B cell (primary cell): Measurements from ENCODE around the gene ABI2. TPM values are rescaled to one million over a fixed set of nuclear protein-coding genes. Genes with fewer than 3 reads are reported as not detected.

Source experiments
- ATAC-seq: fragments of 200-7000 bp; cut with Tn5 transposase; one replicate; pipeline ENCODE4 v1.10.0; 2021; ENCODE audit warnings: low read depth, mild to moderate bottlenecking, moderate number of reproducible peaks, moderate library complexity
- CTCF ChIA-PET: fragments of 350-600 bp; sonication (Branson Sonifier 250); formaldehyde crosslinking; loops from one replicate; lab custom pipeline; 2021; ENCODE audit warnings: antibody characterized with exemption, inconsistent platforms; lab: Charles Lee
- POLR2A ChIA-PET: fragments of 350-600 bp; sonication (Branson Sonifier 250); formaldehyde crosslinking; loops from one replicate; lab custom pipeline; 2021; ENCODE audit warnings: antibody characterized with exemption; lab: Charles Lee
- DNase-seq: peaks from one replicate; pipeline ENCODE4 v3.0.0; 2013
- H2AFZ ChIP-seq: 2 replicates; pipeline ENCODE4 v1.6.1; 2012; ENCODE audit warnings: mild to moderate bottlenecking, low read depth, low read length; ENCODE audit not compliant: insufficient read depth, poor library complexity, severe bottlenecking
- H3K27ac ChIP-seq, 2 donors: 1 replicate in 1 of 2; 2 replicates in 1 of 2; pipeline ENCODE4 v1.5.1; 2012 to 2013; ENCODE audit warnings: low read length in 2 of 2, mild to moderate bottlenecking in 2 of 2, moderate library complexity in 1 of 2
- H3K27me3 ChIP-seq, 4 experiments: fragments of 200-600 bp in 1 of 4; sonication (generic) in 1 of 4; replicated peaks in 1 of 4; 1 replicate in 2 of 4; 2 replicates in 2 of 4; pipeline versions ENCODE4 v1.6.1 to v1.7.0; 2013 to 2016; ENCODE audit warnings: low read length in 3 of 4, mild to moderate bottlenecking in 2 of 4, mixed read lengths in 1 of 4, moderate library complexity in 1 of 4; ENCODE audit not compliant: insufficient read depth in 4 of 4, control insufficient read depth in 3 of 4; ENCODE audit errors: control extremely low read depth in 1 of 4
- H3K36me3 ChIP-seq, 2 experiments: replicated peaks in 1 of 2; 1 replicate in 1 of 2; 2 replicates in 1 of 2; pipeline versions ENCODE4 v1.6.1 to v1.7.1; 2013; ENCODE audit warnings: low read length in 1 of 2; ENCODE audit not compliant: insufficient read depth in 2 of 2, control insufficient read depth in 1 of 2; ENCODE audit errors: control extremely low read depth in 1 of 2, extremely low read depth in 1 of 2
- H3K4me1 ChIP-seq, 2 donors: fragments of 200-600 bp in 1 of 2; sonication (generic) in 1 of 2; 1 replicate in 1 of 2; 2 replicates in 1 of 2; pipeline versions ENCODE4 v1.5.1 to v1.6.1; 2013 to 2017; ENCODE audit warnings: low read length in 2 of 2; ENCODE audit not compliant: control insufficient read depth in 2 of 2, insufficient read depth in 2 of 2
- H3K4me2 ChIP-seq: replicated peaks from 2 replicates; pipeline ENCODE3; 2012; ENCODE audit warnings: mild to moderate bottlenecking, low read depth, low read length; ENCODE audit not compliant: poor library complexity, severe bottlenecking
- H3K4me3 ChIP-seq, 5 experiments: fragments of 200-600 bp in 1 of 5; sonication (generic) in 1 of 5; 1 replicate in 3 of 5; 2 replicates in 2 of 5; pipeline versions ENCODE4 v1.5.1 to v1.7.0; 2011 to 2016; ENCODE audit warnings: low read length in 4 of 5, mild to moderate bottlenecking in 4 of 5, low read depth in 2 of 5, control low read depth in 1 of 5, moderate library complexity in 1 of 5; ENCODE audit not compliant: insufficient read depth in 1 of 5; ENCODE audit errors: control extremely low read depth in 1 of 5, extremely low read depth in 1 of 5
- H3K79me2 ChIP-seq: fragments of 200-600 bp; sonication (generic); one replicate; pipeline ENCODE4 v1.6.0; 2016; ENCODE audit warnings: low read length; ENCODE audit not compliant: control insufficient read depth, insufficient read depth
- H3K9ac ChIP-seq: fragments of 200-600 bp; sonication (generic); 2 replicates; pipeline ENCODE4 v1.6.1; 2017; ENCODE audit warnings: mild to moderate bottlenecking, low read length, moderate library complexity
- H3K9me3 ChIP-seq, 3 donors: one replicate each; pipeline versions ENCODE4 v1.6.1 to v1.7.1; 2013; ENCODE audit warnings: low read length in 2 of 3; ENCODE audit not compliant: control insufficient read depth in 2 of 3, insufficient read depth in 1 of 3; ENCODE audit errors: control extremely low read depth in 1 of 3
- H4K20me1 ChIP-seq: 2 replicates; pipeline ENCODE4 v1.6.0; 2012; ENCODE audit warnings: mild to moderate bottlenecking, low read length; ENCODE audit not compliant: insufficient read depth, control insufficient read depth, poor library complexity, severe bottlenecking
- H3K27ac Mint-ChIP-seq: one replicate; pipeline ENCODE4 v1.8.0; 2021; ENCODE audit warnings: mixed read lengths
- H3K27me3 Mint-ChIP-seq: one replicate; pipeline ENCODE4 v1.8.0; 2021; ENCODE audit warnings: mixed read lengths
- H3K4me1 Mint-ChIP-seq: one replicate; pipeline ENCODE4 v1.8.0; 2021; ENCODE audit warnings: mixed read lengths
- H3K4me3 Mint-ChIP-seq: one replicate; pipeline ENCODE4 v1.8.0; 2021; ENCODE audit warnings: mixed read lengths
- H3K9me3 Mint-ChIP-seq: one replicate; pipeline ENCODE4 v1.8.0; 2022; ENCODE audit warnings: mixed read lengths; ENCODE audit not compliant: insufficient read depth
- EZH2 ChIP-seq: IDR thresholded peaks from 2 replicates; pipeline ENCODE4 v1.6.1; 2012; ENCODE audit warnings: borderline replicate concordance, low read depth, mild to moderate bottlenecking, moderate library complexity, low read length; ENCODE audit not compliant: insufficient read depth, poor library complexity, severe bottlenecking
- WGBS: methylation state at CpG from one replicate; pipeline ENCODE4 v1.1.5; 2013; ENCODE audit warnings: missing lambda C conversion rate; ENCODE audit not compliant: insufficient coverage; 5-methylcytosine and 5-hydroxymethylcytosine counted together
- intact Hi-C: fragments of 100-400 bp; cut with micrococcal nuclease; formaldehyde crosslinking; loops from one replicate; pipeline ENCODE4 v1.10.0; 2022
- polyA plus RNA-seq: library from polyadenylated mRNA; depleted of rRNA; stranded (reverse); fragments of >200 nt; gene quantifications from 2 replicates; pipeline ENCODE4 v1.2.3, GENCODE V29; 2012
- total RNA-seq, 2 donors: library from RNA; stranded (reverse); fragments of 120-200 nt in 1 of 2; gene quantifications; 1 replicate in 1 of 2; 2 replicates in 1 of 2; pipeline versions ENCODE4 v1.2.3 to v1.2.4, GENCODE V29; 2013 to 2022
- TF ChIP-seq, protein P1 (sequence below): fragments of 200-600 bp; IDR thresholded peaks from one replicate; pipeline ENCODE4 v1.8.0; 2022; ENCODE audit warnings: antibody characterized with exemption, mild to moderate bottlenecking

ABI2 gene
- total and polyA plus RNA-seq, 2 donors (not counting 1 experiment from before 2014, with no cell fraction given): 6.8 to 32.7 TPM

GRCh38 chr2:203461746-203462145 lies 133.6 kb downstream of the ABI2 start:
- H3K79me2 ChIP-seq: no peaks in the 10 kb centered on the region
- no peak overlapping the region for H3K4me2 ChIP-seq
- no peak overlapping the region for H3K4me3 Mint-ChIP-seq
- intact Hi-C loops: no loop called here
- TF ChIP-seq, protein P1, sequence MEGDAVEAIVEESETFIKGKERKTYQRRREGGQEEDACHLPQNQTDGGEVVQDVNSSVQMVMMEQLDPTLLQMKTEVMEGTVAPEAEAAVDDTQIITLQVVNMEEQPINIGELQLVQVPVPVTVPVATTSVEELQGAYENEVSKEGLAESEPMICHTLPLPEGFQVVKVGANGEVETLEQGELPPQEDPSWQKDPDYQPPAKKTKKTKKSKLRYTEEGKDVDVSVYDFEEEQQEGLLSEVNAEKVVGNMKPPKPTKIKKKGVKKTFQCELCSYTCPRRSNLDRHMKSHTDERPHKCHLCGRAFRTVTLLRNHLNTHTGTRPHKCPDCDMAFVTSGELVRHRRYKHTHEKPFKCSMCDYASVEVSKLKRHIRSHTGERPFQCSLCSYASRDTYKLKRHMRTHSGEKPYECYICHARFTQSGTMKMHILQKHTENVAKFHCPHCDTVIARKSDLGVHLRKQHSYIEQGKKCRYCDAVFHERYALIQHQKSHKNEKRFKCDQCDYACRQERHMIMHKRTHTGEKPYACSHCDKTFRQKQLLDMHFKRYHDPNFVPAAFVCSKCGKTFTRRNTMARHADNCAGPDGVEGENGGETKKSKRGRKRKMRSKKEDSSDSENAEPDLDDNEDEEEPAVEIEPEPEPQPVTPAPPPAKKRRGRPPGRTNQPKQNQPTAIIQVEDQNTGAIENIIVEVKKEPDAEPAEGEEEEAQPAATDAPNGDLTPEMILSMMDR: no peak
- no peak for TF ChIP-seq EZH2
- ChIA-PET POLR2A (no interaction called here), CTCF (no interaction called here)
- H4K20me1 ChIP-seq: no peaks in the 10 kb centered on the region
- no peak overlapping the region for H2AFZ ChIP-seq
- no peaks in the 10 kb centered on the region for H3K4me1 ChIP-seq
- ATAC-seq (no peak), DNase-seq (no peak)
- H3K4me3 ChIP-seq: no peak overlapping the region
- H3K27ac Mint-ChIP-seq: no peak overlapping the region
- H3K4me1 Mint-ChIP-seq: no peaks in the 10 kb centered on the region
- no peaks in the 10 kb centered on the region for H3K9me3 ChIP-seq
- H3K27me3 ChIP-seq: no peaks in the 10 kb centered on the region
- H3K27me3 Mint-ChIP-seq: peaks cover 12% of the 10 kb centered on the region
- no peak overlapping the region for H3K9ac ChIP-seq
- no peak overlapping the region for H3K27ac ChIP-seq
- no peaks in the 10 kb centered on the region for H3K9me3 Mint-ChIP-seq
- no peaks in the 10 kb centered on the region for H3K36me3 ChIP-seq

DNA sequence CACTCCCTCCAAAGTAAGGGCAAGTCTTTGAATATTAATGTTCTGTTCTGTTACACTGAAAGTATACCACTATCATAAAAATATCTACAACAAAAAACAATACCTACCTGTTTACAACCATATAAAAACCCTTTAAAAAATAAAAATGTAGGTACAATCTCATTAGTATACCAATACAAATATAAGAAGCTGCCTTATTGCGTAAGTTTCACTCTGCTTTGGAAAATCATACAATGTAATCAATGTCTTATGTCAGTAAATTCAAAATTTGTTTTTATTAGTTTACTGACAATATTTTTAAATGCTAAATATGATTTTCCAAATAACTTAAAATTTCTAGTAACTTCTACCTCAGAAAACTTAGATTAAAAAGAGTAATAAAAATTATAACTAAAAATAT lies 134.1 kb downstream of the ABI2 start:
- CTCF ChIA-PET: no interaction called here
- intact Hi-C loops: no loop called here
- peaks cover 12% of the 10 kb centered on the region for H3K27me3 Mint-ChIP-seq

More for the DNA sequence above, 134.1 kb downstream of the ABI2 start:
- Histone ChIP-seq H3K79me2 (no peaks in the 10 kb centered on the region), H4K20me1 (no peaks in the 10 kb centered on the region), H3K27ac (no peak overlapping the region), H3K36me3 (no peaks in the 10 kb centered on the region), H3K4me2 (no peak overlapping the region), H3K27me3 (no peaks in the 10 kb centered on the region), H3K9ac (no peak overlapping the region), H2AFZ (no peak overlapping the region), H3K9me3 (no peaks in the 10 kb centered on the region), H3K4me3 (no peak overlapping the region), H3K4me1 (no peaks in the 10 kb centered on the region)
- Mint-ChIP-seq H3K4me1 (no peaks in the 10 kb centered on the region), H3K4me3 (no peak overlapping the region), H3K9me3 (no peaks in the 10 kb centered on the region), H3K27ac (no peak overlapping the region)
- POLR2A ChIA-PET: no interaction called here
- no CpG with 5 or more reads among the region's 1 CpG for WGBS
- no peak for ATAC-seq
- no peak for TF ChIP-seq EZH2
- TF ChIP-seq, protein P1: no peak
- DNase-seq: no peak
